Measurements from ENCODE around the gene STRN.
A peak's percentile ranks its signal among the peaks of the same experiment; 100 is the strongest.
"Not testable (repeated sequence)": the region's sequence is repeated elsewhere in the genome, so short reads cannot be mapped to it uniquely, and the experiment has no call there.

Gene STRN

GRCh38 chr2:36904636-36905035 is 61.7 kb downstream of the STRN start:
- TF ChIP-seq CTCF (IDR thresholded peaks at IDR 0.05; ENCODE audit: low read depth, low read length) = no peak
- TF ChIP-seq MYC (IDR thresholded peaks at IDR 0.05; ENCODE audit: low read depth, low read length) = no peak
- TF ChIP-seq POLR2A (IDR thresholded peaks at IDR 0.05; ENCODE audit: extremely low read depth, insufficient read length) = no peak
- no peak for TF ChIP-seq MAX (IDR thresholded peaks at IDR 0.05; ENCODE audit: low read depth, low read length)
- H3K4me3 ChIP-seq (ENCODE audit: low read depth, low read length) = no peak overlapping the region
- no peak for DNase-seq (ENCODE audit: low read depth)

GRCh38 chr2:36902385-36903120 is 63.8 kb downstream of the STRN start:
- no peak for DNase-seq (ENCODE audit: low read depth)
- H3K4me3 ChIP-seq (ENCODE audit: low read depth, low read length) = no peak overlapping the region
- TF ChIP-seq MYC (IDR thresholded peaks at IDR 0.05; ENCODE audit: low read depth, low read length) = no peak
- TF ChIP-seq MAX (IDR thresholded peaks at IDR 0.05; ENCODE audit: low read depth, low read length) = no peak
- TF ChIP-seq POLR2A (IDR thresholded peaks at IDR 0.05; ENCODE audit: extremely low read depth, insufficient read length) = no peak
- no peak for TF ChIP-seq CTCF (IDR thresholded peaks at IDR 0.05; ENCODE audit: low read depth, low read length)

- H3K4me3 ChIP-seq (ENCODE audit: low read depth, low read length) = no peak overlapping the region
- DNase-seq (ENCODE audit: low read depth) = no peak
- TF ChIP-seq MAX (IDR thresholded peaks at IDR 0.05; ENCODE audit: low read depth, low read length) (no peak), MYC (IDR thresholded peaks at IDR 0.05; ENCODE audit: low read depth, low read length) (no peak), CTCF (IDR thresholded peaks at IDR 0.05; ENCODE audit: low read depth, low read length) (no peak), POLR2A (IDR thresholded peaks at IDR 0.05; ENCODE audit: extremely low read depth, insufficient read length) (no peak)
Observed at GRCh38 chr2:36892805-36893204, 73.5 kb downstream of the STRN start.

GRCh38 chr2:36889795-36890194 is 76.5 kb downstream of the STRN start:
- peak; percentile 89 for DNase-seq (ENCODE audit: low read depth)
- peak overlapping the region; percentile 11 for H3K4me3 ChIP-seq (ENCODE audit: low read depth, low read length)
- TF ChIP-seq CTCF (IDR thresholded peaks at IDR 0.05; ENCODE audit: low read depth, low read length) (no peak), MAX (IDR thresholded peaks at IDR 0.05; ENCODE audit: low read depth, low read length) (peak; percentile 90), POLR2A (IDR thresholded peaks at IDR 0.05; ENCODE audit: extremely low read depth, insufficient read length) (no peak), MYC (IDR thresholded peaks at IDR 0.05; ENCODE audit: low read depth, low read length) (peak; percentile 72)

GRCh38 chr2:36887095-36887494 is 79.2 kb downstream of the STRN start:
- not testable (repeated sequence) for DNase-seq (ENCODE audit: low read depth); H3K4me3 ChIP-seq (ENCODE audit: low read depth, low read length)

GRCh38 chr2:36886664-36887063 is 79.7 kb downstream of the STRN start:
- DNase-seq (ENCODE audit: low read depth) = no peak
- H3K4me3 ChIP-seq (ENCODE audit: low read depth, low read length) = no peak overlapping the region
- TF ChIP-seq POLR2A (IDR thresholded peaks at IDR 0.05; ENCODE audit: extremely low read depth, insufficient read length) (no peak), MYC (IDR thresholded peaks at IDR 0.05; ENCODE audit: low read depth, low read length) (no peak), CTCF (IDR thresholded peaks at IDR 0.05; ENCODE audit: low read depth, low read length) (no peak), MAX (IDR thresholded peaks at IDR 0.05; ENCODE audit: low read depth, low read length) (no peak)

Measured in NB4 (cell line).